NCI-H2227 treated with DMSO at 0.1 percent for 48 hours (cell line): ENCODE results near the gene TBC1D22A.

ENCODE experiments used
- DNase-seq: peaks from one replicate; lab custom pipeline; 2025; lab: John Stamatoyannopoulos, UW

The TBC1D22A gene

DNA sequence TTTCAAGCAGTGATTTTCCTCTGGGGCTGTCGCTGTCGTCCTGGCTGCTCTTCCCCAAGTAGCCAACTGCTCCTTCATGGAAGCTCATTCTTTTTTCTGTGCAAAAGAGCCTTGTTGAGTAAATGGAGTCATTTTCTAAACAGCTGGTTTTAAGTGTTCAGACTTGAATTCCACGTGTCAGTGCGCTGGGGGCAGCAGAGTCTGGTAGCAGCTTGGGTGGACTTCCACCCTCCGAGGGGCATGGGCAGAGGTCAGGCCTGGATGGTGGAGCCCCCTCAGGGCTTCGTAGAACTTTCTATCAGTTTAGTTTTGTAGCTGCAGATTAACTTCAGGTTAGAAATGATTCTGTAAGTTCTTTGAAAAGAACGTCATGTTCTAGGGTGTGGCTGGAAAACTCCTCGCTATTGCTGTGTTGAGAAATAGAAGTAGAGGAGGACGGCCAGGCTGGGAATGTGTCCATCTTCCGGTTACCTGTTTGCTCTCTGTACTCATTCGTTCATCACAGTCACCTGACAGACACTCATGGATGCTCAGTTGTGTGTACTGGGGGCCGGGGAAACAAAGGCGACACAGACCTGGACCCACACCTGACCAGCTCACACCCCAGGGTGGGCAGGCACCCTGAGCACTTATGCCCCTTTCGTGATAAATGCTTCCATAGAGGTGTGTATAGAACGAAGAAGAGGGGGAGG is 270.7 kb downstream of the TBC1D22A start:
- no peak for DNase-seq

DNA sequence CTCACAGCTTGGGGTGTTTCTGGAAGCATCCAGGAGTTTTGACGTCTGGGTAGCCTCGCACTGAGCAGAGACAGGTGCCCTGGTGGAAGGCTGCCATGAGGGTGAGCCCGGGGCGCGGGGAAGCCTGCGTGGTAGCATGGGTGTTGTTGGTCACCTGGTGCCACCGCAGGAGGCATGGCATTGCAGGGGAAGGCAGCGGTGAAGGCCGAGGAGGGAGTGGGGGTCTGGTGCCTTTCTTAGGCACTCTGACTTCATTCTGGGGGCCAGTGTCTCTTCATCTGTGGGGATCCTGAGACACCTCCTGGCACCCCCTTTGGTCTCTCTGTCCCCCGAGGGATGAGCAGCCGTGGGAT is 271.2 kb downstream of the TBC1D22A start:
- no peak for DNase-seq

DNA sequence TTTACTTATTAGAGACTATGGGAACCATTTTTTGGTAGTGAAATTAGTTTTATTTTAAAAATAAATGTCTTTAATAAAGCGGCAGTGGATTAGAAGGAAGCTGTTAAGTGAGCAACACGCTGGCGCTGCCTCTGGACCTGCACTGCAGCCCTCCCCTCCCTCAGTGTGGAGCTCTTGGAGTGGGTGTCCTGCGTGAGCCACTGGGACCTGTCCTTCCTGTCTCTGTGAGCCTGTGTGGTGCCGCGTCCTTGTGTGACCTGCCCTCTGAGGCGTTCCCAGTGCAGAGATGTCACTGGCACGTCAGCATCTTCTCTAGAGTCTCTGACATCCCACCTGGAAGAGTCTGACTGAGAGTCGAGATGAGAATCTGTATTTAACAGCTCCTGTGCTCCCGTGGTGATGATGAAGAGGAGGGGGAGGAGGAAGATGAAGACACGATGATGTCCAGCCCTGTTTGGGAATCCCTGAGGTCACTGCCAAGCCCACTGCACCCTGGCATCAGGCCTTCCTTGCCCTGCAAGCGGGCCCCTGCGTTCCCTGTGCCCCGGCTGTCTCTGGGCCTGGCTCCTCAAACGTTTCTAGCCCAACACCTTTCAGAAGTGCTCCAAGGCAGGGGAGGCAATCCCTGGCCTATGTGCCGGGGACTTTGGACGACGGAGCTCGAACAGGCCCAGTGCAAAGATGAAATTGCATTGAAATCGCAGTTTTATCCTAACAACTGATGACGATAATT is 271.8 kb downstream of the TBC1D22A start:
- no peak for DNase-seq

DNA sequence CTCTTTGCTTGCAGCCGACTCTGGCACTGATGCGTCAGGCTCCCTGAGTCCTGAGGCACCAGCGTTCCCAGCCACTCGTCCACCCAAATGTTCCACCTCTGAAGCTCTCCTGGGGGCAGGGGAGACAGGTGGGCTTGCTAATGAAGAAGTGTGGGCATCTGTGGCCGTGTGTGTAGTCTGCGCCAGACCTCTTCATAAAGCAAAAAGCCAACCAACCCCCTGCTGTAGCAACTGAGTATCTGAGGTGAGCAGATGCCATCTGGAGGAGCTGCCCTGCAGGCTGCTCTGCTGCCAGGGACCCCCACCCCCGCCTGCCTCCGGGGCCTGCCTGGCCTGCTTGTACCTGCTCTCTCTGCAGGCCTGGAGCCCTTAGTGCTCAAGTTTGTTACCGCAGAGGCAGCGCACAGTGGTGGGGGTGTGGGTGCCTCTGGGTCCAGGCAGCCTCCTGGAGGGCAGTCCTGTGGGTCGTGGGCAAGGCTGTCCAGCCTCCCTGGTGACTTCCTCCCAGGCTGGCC is 272.5 kb downstream of the TBC1D22A start:
- DNase-seq: no peak

DNA sequence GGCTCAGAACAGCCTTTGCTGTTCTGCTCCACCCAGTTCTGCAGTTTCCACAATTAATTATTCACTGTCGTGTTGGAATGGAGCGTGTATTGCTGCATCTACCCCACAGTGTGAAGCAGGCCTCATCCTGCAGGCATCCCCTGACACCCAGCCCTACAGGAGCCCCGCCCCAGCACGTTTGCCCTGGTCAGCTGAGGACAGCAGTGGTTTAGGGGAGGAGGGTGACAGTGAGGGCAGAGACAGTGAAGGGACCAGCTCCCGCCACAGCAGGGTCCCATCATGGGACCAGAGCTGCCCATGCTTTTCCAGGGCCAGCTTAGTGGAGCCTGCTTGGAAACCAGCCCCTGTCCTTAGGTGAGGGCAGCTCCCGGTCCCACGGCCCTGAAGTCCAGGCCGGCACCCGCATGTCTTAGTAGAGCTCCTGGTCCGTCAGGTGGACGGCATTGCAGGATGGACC is 273.0 kb downstream of the TBC1D22A start:
- no peak for DNase-seq

DNA sequence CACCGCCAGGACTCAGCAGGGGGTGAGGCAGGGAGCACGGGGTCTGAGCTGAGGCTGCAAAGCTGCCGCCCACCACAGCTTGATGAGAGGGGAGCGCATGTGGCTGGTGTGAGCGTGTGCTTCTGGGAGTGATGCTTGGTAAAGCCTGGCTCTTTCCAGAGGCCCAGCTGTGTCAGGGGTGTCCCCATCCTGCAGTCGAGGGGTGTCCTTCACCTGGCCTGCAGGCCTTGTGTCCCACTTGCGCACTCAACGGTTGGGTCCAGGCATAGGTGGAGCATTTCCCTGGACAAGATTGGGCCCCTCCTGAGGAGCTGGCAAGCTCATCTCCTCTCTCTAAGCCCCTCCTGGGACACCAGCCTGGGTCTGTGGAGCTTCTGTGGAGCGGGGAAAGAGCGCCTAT is 273.9 kb downstream of the TBC1D22A start:
- DNase-seq: no peak

DNA sequence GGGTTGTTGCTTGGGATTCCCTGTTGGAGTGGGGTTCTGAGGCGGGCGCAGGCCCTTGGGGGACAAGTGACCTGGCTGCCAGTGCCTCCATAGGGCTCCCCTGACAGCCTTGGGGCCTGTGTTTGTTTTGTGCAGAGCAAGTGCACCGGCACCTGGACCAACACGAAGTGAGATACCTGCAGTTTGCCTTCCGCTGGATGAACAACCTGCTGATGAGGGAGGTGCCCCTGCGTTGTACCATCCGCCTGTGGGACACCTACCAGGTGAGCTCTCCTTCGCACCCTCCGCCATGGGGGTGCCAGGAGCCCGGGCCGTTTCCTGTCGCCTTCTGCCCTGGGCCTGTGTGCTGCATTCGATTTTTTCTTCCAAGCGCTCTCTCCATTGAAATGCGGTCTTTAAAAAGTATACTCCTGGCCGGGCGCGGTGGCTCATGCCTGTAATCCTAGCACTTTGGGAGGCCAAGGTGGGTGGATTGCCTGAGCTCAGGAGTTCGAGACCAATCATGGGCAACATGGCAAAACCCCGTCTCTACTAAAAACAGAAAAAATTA is 274.6 kb downstream of the TBC1D22A start:
- DNase-seq: no peak

DNA sequence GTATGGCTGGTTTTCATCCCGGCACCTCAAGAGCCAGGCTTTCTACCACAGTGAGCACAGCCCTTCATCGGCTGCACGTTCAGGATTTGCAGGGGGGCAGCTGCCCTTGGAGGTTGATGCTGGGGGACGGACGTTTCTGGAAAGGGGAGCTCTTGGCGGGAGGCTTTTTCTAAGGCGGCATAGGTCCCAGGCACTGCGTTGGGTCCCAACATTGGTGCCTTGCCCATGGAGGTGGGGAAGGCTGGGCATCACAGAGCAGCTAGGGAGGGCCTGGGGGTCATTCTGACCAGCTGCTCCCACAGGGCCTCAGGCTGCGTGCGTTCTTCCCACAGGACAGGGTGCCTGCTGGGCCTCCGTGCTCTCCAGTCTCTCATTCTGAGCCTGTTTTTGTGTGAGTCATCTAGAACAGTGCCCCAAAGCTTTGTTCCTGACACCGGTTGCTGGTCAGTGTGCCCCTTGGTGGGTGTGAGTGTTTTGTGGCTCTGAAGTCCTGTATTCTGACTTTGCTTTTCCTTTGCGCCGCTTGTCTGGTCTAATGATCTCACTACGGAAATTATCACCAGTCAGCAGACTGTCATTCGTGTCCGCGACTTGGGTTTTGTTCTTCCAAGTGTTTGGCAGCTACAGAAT is 275.9 kb downstream of the TBC1D22A start:
- DNase-seq: no peak

DNA sequence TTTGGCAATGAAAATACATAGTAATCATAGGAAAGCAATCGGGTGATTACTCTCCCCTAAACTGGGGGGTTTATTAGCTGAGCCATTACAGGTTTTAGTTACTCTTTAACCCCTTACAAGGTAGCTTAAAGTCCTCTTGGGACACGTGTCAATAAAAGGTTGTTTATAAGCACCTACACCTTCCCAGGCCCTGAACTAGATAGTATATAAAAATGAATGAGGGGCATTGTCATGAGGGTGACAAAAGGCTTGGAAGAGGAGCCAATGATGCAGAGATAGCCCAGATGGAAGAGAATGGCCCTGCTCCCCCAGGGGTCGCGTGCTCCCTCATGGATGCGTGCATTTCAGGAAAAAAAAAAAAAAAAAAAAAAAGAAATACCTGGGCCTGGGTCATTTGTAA is 276.9 kb downstream of the TBC1D22A start:
- DNase-seq: no peak

DNA sequence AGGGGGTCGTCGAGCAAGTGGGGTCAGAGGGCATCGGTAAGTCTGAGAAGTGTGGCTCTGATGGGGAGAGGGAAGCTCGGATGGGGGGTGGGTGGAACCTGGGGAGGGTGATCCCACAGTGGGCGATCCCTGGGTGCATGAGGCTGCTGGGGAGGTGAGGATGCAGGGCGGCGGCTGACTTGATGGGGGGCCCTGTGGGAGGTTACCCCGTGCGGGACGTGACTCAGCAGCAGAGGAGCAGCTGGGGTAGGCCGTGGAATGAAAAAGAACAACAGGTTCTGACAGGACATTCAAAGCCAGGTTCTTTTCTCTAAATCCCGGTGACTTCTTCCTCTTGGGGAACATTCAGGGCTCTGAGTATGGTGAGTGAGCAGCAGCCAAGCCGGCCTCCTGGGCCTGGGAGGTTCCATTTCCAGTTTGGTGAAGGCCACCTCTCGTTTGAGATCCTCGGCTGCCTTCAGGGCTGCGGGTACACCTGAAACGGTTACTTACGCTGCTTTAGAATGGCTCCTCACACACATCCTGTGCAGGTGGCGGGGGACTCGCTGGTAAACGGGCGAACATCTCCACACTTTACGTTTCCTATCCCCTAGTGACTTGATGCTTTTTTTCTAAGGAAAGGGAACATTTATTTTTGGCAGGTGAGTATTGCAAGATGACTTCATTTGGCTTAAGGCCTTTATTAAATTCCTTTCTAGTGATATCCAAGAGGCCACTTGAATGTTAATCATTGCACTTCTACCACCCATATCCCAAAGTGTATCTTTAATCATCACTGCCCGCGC is 278.2 kb downstream of the TBC1D22A start:
- DNase-seq: no peak

DNA sequence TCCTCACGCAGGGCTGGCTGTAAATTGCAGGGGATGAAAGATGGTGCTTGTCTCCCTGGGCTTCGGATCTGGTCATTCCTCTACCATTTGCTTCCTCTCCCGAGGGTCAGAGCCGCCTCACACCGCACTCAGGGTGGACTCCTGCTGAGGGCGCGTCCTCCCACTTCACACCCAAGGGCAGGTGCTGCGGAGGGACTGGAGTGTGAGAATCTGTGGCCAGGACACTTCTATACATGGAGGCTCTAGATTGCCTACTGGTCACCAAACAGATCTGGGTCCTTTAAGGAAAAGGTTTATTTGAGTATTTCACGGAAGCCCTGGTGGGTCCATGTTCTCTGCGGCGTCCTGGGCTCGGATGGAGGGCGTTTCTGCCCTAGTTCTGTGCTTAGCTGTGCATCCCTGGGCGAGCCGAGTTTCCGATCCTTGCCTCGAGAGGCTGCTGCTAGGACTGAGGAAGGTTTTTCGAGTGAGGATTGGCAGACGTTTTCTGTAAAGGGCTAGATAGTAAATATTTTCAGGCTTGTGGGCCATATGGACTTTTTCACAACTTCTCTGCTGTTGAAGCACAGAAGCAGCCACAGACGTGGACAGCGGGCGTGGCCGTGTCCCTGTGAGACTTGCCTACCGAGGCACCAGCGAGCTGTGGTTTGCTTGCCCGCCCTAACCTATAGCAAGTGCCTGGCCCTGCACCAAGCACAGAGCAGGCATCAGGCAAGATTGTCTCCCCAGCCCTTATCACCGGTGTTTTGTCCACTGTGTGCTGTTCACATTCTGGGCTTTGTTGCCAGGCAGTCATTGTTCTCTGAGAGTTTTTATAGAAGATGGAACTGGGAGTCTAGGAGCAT is 279.0 kb downstream of the TBC1D22A start:
- no peak for DNase-seq

DNA sequence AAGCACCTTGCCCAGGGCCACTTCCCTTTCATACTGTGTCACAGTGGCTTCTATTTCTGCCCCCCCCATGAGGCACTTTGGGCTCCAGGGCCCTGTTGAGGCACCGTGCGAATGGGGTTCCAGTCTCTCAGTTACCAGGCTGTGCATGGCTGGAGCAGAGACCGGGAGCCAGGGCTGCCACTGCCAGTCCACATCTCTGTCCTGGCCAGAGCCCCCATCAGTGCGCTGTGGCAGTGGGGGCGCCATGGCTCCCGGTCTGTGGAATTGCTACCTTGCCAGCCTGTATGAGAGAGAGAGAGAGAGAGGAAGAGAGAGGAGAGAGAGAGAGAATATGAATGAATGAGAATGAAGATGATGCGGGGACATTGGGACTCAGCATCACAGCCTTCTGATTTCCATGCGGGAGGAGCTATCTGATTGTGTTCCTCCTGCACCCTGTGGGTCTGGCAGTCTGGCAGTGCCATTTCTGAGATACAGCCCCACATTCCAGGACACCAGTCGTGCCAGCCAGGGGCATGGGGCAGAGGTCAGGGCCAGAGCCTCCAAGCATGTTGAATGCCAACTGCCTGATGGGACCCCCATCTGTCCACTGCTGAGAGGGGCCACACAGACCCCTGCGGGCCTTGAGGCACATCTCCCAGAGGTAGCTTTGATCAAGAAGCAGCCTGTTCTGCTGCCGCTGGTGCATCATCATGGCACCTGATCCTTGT is 279.8 kb downstream of the TBC1D22A start:
- DNase-seq: no peak

DNA sequence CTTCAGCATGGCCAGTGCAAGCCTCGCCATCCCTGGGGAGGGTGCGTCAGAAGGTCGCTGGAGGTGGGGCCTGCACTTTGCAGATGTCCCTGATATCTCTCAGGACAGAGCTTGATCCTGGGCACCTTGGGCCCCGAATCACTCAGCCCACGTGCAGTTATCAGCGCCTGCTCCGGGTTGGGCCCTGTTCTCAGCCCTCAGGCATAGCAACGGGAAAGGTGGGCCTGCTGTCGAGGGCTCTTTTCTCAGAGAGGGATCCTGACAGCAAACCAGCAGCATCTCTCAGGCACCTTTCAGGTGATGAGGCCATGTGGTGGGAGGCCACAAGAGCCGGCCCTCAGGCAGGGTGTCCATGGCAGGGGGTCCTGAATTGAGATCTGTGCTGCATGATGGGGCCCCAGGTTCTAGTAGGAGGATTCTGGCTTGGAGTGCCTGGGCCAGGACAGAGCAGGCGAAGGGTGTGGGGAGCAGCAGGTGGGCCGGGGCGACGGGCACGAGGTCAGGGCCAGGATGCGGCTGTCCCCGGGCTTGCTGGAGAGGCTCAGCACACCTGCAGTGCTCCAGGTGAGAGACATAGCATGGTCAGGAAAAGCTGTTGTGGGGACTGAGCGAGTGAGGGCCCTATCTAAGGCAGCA is 280.5 kb downstream of the TBC1D22A start:
- no peak for DNase-seq

DNA sequence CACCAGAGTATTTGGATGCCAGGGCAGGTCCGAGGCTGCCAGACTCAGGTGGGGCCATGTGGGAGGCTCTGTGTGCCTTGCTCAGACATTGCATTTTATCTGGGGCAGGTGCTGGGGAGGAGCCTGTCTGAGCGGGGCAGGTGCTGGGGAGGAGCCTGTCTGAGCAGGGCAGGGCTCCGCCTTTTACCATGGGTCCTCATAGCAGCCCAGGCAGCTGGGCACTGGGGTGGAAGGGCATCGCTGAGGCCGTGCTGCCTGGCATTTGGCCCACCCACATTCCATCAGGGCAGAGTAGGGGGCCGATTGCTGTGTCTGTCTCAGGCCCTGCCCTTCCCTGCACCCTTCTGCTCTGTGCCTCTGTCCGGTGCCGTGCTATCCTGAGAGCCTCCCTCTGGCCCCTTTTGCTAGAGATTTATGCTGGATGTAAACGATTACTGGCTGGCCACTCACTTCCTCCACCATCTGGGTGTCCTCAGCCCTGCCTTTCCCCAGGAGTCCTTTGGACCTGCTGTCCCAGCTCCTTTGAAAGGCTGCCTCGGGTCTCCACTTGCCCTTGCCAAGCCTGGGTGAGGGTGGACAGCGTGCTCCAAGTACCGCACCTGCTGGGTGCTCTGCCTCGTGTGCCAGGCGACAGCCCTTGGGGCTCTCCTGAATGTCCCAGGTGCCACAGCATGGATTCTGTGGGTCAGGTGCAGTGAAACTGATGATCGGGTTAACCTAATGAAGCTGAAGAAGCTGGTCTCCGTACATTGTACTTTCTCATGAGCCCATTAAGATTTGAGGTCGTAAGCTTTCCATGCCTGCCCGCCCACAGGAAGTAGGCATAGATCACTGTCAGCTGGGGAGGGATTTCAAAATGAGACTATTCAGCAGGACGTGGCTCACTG is 281.6 kb downstream of the TBC1D22A start:
- DNase-seq: no peak

DNA sequence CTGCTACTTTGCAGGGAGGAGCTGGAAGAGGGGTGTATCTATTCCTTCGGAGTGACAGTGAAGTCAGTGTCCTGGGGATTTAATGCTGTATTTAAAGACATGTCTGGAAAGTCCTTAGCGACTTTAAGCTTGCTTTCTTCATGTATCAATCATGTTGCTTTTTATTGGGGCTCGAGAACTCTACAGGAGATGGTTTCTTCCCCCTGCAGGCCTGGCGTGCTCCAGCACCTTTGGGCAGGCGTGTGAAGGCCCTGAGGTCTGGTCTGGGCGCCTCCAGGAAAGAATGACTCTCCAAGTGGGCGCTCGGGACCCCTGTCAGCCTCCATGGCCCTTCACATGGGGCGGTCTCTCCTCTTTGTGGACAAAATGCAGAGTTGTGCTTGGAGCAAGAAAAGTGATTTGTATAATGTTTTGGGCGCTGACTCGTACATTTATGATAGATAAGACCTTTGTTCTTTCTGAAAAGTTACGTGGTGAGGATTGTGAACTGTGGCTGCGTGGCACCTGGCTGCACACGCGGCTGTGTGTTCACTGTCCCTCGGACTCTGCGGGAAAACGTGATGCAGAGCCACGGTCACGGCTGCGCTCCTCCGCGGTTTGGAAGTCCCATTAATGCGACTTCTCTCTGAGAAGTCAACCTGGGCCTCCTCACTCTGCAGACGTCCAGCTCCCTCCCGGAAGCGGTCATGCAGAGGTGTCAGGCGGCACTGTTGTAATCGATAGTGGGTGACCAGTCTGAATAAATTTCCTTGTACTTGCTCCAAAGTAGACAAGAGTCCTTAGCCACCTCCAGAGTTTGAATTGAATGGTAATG is 282.5 kb downstream of the TBC1D22A start:
- no peak for DNase-seq

DNA sequence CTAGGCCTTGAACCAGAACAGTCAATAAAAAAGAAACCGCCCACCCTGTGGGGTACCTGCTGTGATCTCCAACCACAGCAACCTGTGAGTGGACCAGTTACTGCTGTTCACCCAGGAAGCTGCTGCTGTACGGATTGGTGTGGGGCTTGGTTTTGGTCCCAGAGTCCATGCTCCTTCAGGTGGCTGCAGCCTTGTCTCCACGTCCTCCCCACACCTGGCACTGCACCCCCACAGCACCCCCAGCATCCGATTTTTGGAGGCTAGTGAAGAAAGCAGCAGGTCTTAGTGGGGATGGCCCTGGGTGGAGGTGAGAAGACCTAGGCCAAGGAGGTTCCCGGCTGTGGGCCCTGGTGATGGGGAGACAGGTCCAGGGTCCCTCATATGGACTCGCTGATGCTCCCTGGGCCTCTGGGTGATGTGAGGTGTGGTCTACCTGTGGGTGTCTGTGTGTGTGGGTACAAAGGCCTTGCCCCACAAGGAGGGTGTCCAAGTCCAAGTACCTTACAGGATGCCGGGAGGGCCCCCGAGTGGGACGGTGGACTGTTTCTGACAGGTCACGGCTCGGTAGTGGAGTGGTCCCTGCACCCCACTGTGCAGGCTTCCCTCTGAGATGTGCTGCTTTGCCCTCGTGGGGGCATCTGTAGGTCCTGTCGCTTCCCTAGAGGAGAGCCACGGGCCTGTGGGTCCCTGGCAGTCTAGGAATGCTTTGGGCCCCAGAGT is 283.4 kb downstream of the TBC1D22A start:
- no peak for DNase-seq

DNA sequence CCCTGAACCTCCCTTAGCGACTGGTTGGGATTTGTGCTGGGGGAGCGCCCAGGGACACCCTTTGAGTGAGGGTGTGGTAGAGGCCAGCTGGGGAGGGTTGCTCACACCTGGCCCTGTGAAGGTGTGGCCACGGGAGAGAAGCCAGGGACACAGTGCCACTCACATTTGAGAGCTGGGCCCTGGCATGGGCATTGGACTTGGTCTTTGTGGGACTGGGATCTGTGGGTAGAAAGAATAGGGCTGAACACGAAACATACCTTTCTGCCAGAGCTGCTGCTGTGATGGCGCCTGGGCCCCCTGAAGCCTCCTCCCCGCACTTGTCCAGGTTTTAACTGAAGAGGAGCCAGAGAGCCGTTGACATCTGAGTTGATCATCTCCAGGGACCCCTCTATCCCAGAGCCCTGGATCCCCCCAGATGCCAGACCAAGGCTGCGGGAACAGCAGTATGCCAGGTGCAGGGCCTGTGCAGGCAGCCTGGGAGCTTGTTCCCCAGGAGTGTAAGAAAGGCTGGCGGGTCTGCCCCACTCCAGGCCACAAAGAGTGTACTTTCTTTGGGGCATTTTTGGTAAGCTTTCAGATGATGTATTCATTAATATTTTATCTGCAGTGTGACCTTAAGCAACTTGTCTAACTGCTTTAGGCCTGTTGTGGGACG is 284.1 kb downstream of the TBC1D22A start:
- no peak for DNase-seq
